Panc1 (cell line): ENCODE results near the gene ABCC8. TPM values are rescaled to one million over a fixed set of nuclear protein-coding genes. Genes with fewer than 3 reads are reported as not detected.

ENCODE experiments used
- ATAC-seq: fragments of 200-7000 bp; cut with Tn5 transposase; 2 replicates; pipeline ENCODE4 v1.9.1; 2020; ENCODE audit warnings: mild to moderate bottlenecking, moderate library complexity
- BruUV-seq: library from RNA; stranded (reverse); fragments of 400-500 nt; replicated peaks from 2 replicates; lab custom pipeline; 2021; lab: Mats Ljungman, UMichigan
- CTCF ChIA-PET: fragments of 300-600 bp; sonication (Branson Sonifier 250); formaldehyde crosslinking; loops from one replicate; lab custom pipeline; 2022; ENCODE audit warnings: antibody characterized with exemption; lab: Charles Lee
- POLR2A ChIA-PET: fragments of 300-600 bp; sonication (Branson Sonifier 250); formaldehyde crosslinking; loops from one replicate; lab custom pipeline; 2022; ENCODE audit warnings: antibody characterized with exemption; lab: Charles Lee
- DNase-seq: peaks from one replicate; pipeline ENCODE4 v3.0.0-alpha.2; 2010; ENCODE audit warnings: low read depth, low spot score
- H3K27ac ChIP-seq: 2 replicates; pipeline ENCODE4 v1.5.1; 2011; ENCODE audit warnings: mild to moderate bottlenecking, low read length, inconsistent platforms
- H3K27me3 ChIP-seq: fragments of 200-500 bp; sonication (Bioruptor generic); 2 replicates; pipeline ENCODE4 v1.6.0; 2014; ENCODE audit warnings: low read length, inconsistent platforms; ENCODE audit not compliant: control insufficient read depth, insufficient read depth
- H3K36me3 ChIP-seq: fragments of 200-500 bp; sonication (Bioruptor generic); 2 replicates; pipeline ENCODE4 v1.5.1; 2014; ENCODE audit warnings: inconsistent platforms, mild to moderate bottlenecking, low read length, moderate library complexity; ENCODE audit not compliant: control insufficient read depth, insufficient read depth
- H3K4me1 ChIP-seq: 2 replicates; pipeline ENCODE4 v1.5.1; 2011; ENCODE audit warnings: inconsistent platforms, mild to moderate bottlenecking, low read length, moderate library complexity; ENCODE audit not compliant: control insufficient read depth, insufficient read depth
- H3K4me3 ChIP-seq, 2 experiments: 2 replicates each; pipeline ENCODE4 v1.5.1; 2011 to 2012; ENCODE audit warnings: low read depth in 2 of 2, low read length in 2 of 2, mild to moderate bottlenecking in 2 of 2, inconsistent platforms in 1 of 2, moderate library complexity in 1 of 2
- H3K9me3 ChIP-seq: fragments of 200-500 bp; sonication (Bioruptor generic); 2 replicates; pipeline ENCODE4 v1.5.1; 2014; ENCODE audit warnings: low read depth, mild to moderate bottlenecking, inconsistent platforms, low read length, moderate library complexity; ENCODE audit not compliant: control insufficient read depth, insufficient read depth
- CTCF ChIP-seq: fragments of 450-650 bp; IDR thresholded peaks from 2 replicates; pipeline ENCODE4 v1.5.1; 2017; ENCODE audit warnings: mild to moderate bottlenecking
- POLR2AphosphoS5 ChIP-seq: IDR thresholded peaks from 2 replicates; pipeline ENCODE4 v1.6.1; 2012; ENCODE audit warnings: mild to moderate bottlenecking, low read depth, low read length, moderate library complexity
- REST ChIP-seq, 2 experiments: IDR thresholded peaks; 2 replicates each; pipeline ENCODE4 v1.6.1; 2011 to 2012; ENCODE audit warnings: low read depth in 2 of 2, control low read depth in 1 of 2, low read length in 1 of 2, mild to moderate bottlenecking in 1 of 2, moderate library complexity in 1 of 2; ENCODE audit not compliant: insufficient read depth in 1 of 2
- SIN3A ChIP-seq: IDR thresholded peaks from 2 replicates; pipeline ENCODE4 v1.6.1; 2012; ENCODE audit warnings: low read depth, mild to moderate bottlenecking, low read length, moderate library complexity, borderline replicate concordance; ENCODE audit not compliant: insufficient read depth
- TCF7L2 ChIP-seq: IDR thresholded peaks from 2 replicates; pipeline ENCODE4 v1.6.1; 2011; ENCODE audit warnings: mild to moderate bottlenecking, low read depth, low read length, inconsistent platforms
- in situ Hi-C: cut with HindIII; loops from 2 replicates; pipeline ENCODE4 v1.10.0; 2016; ENCODE audit warnings: low sequenced_read_pairs, low pct_unique_long_range_greater_than_20kb
- intact Hi-C: fragments of 100-400 bp; cut with micrococcal nuclease; formaldehyde crosslinking; loops from one replicate; pipeline ENCODE4 v1.10.0; 2022; ENCODE audit not compliant: unreplicated experiment
- total RNA-seq: library from RNA; stranded (reverse); gene quantifications from one replicate; pipeline ENCODE4 v1.2.1, GENCODE V29; 2021; ENCODE audit not compliant: unreplicated experiment

Gene ABCC8
- total RNA-seq, 1 experiment from 2014 or later = 0.18 TPM

GRCh38 chr11:17517186-17517585, 40.5 kb upstream of the ABCC8 start:
- no peak overlapping the region for H3K4me3 ChIP-seq
- CTCF ChIA-PET = interaction anchor here (0.6 kb wide), 1 partner anchor 82 kb away, joined by 3 read pairs; no protein-coding TSS in a partner anchor
- in situ Hi-C loops = no loop called here
- H3K9me3 ChIP-seq = no peaks in the 10 kb centered on the region
- H3K27ac ChIP-seq = no peak overlapping the region
- DNase-seq (no peak), ATAC-seq (no peak)
- intact Hi-C loops = no loop called here
- TF ChIP-seq POLR2AphosphoS5 = no peak
- H3K27me3 ChIP-seq = no peaks in the 10 kb centered on the region
- POLR2A ChIA-PET = no interaction called here
- no TSS peak for BruUV-seq
- no peaks in the 10 kb centered on the region for H3K4me1 ChIP-seq
- no peaks in the 10 kb centered on the region for H3K36me3 ChIP-seq

- no peaks in the 10 kb centered on the region for H3K9me3 ChIP-seq
- no peak overlapping the region for H3K27ac ChIP-seq
- no peak overlapping the region for H3K4me3 ChIP-seq
- in situ Hi-C loops = no loop called here
- ATAC-seq = no peak
- TF ChIP-seq POLR2AphosphoS5 = no peak
- TF ChIP-seq CTCF = no peak
- no peak for TF ChIP-seq TCF7L2
- no peak for TF ChIP-seq SIN3A
- no peak for TF ChIP-seq REST (IDR thresholded peaks at IDR 0.05; ENCODE audit: insufficient read depth in 1 of 2, low read depth in 2 of 2, low read length in 1 of 2)
- POLR2A ChIA-PET = no interaction called here
- H3K36me3 ChIP-seq = no peaks in the 10 kb centered on the region
- CTCF ChIA-PET = interaction anchor here (0.6 kb wide), 1 partner anchor 82 kb away, joined by 3 read pairs; no protein-coding TSS in a partner anchor
- no peaks in the 10 kb centered on the region for H3K27me3 ChIP-seq
- intact Hi-C loops = no loop called here
- no peak for DNase-seq
- no peaks in the 10 kb centered on the region for H3K4me1 ChIP-seq
- BruUV-seq = no TSS peak
Measured at GRCh38 chr11:17516551-17517150, 40.0 kb upstream of the ABCC8 start.

GRCh38 chr11:17515443-17516176, 39.0 kb upstream of the ABCC8 start:
- no TSS peak for BruUV-seq
- H3K27me3 ChIP-seq = no peaks in the 10 kb centered on the region

More at GRCh38 chr11:17515443-17516176, 39.0 kb upstream of the ABCC8 start:
- intact Hi-C loops (no loop called here), in situ Hi-C loops (no loop called here)
- CTCF ChIA-PET = no interaction called here
- Histone ChIP-seq H3K27ac (no peak overlapping the region), H3K4me3 (no peak overlapping the region), H3K4me1 (no peaks in the 10 kb centered on the region), H3K36me3 (no peaks in the 10 kb centered on the region), H3K9me3 (no peaks in the 10 kb centered on the region)
- no peak for TF ChIP-seq SIN3A
- no peak for TF ChIP-seq CTCF
- TF ChIP-seq TCF7L2 = no peak
- no peak for TF ChIP-seq POLR2AphosphoS5
- no peak for TF ChIP-seq REST (IDR thresholded peaks at IDR 0.05; ENCODE audit: insufficient read depth in 1 of 2, low read depth in 2 of 2, low read length in 1 of 2)
- ATAC-seq = no peak
- POLR2A ChIA-PET = no interaction called here
- DNase-seq = no peak
